IMR-90 (cell line): ENCODE measurements around the gene EBF3. TPM values are rescaled to one million over a fixed set of nuclear protein-coding genes. Genes with fewer than 3 reads are reported as not detected.

Experiments used
- ATAC-seq: fragments of 200-7000 bp; cut with Tn5 transposase; 2 replicates; pipeline ENCODE4 v1.9.1; 2020; ENCODE audit warnings: low read depth, mild to moderate bottlenecking, moderate library complexity
- BruUV-seq: library from RNA; stranded (reverse); fragments of 400-500 nt; replicated peaks from 2 replicates; lab custom pipeline; 2021; lab: Mats Ljungman, UMichigan
- CTCF ChIA-PET: fragments of 300-600 bp; formaldehyde crosslinking; extraction: SDS; loops from one replicate; lab custom pipeline; 2021; ENCODE audit warnings: antibody characterized with exemption; lab: Yijun Ruan, JAX
- POLR2A ChIA-PET: fragments of 300-600 bp; sonication (Branson Sonifier 250); formaldehyde crosslinking; loops from one replicate; lab custom pipeline; 2022; ENCODE audit warnings: antibody characterized with exemption; ENCODE audit not compliant: unreplicated experiment; lab: Charles Lee
- DNase-seq: peaks from one replicate; pipeline ENCODE4 v3.0.0; 2013
- H2AFZ ChIP-seq: replicated peaks from 2 replicates; pipeline ENCODE3; 2013; ENCODE audit warnings: low read length, mild to moderate bottlenecking; ENCODE audit not compliant: poor library complexity
- H2AK5ac ChIP-seq: 2 replicates; pipeline ENCODE4 v1.6.1; 2013; ENCODE audit warnings: low read depth, low read length, inconsistent platforms
- H2AK9ac ChIP-seq: replicated peaks from 2 replicates; pipeline ENCODE3; 2013; ENCODE audit warnings: mild to moderate bottlenecking, low read depth, low read length, moderate library complexity; ENCODE audit not compliant: poor library complexity
- H2BK120ac ChIP-seq: 2 replicates; pipeline ENCODE4 v1.6.1; 2013; ENCODE audit warnings: low read depth, low read length, inconsistent platforms
- H2BK15ac ChIP-seq: 3 replicates; pipeline ENCODE4 v1.6.1; 2013; ENCODE audit warnings: low read depth, low read length, inconsistent platforms
- H2BK20ac ChIP-seq: 2 replicates; pipeline ENCODE4 v1.6.1; 2013; ENCODE audit warnings: low read depth, mild to moderate bottlenecking, inconsistent platforms, low read length, moderate library complexity
- H2BK5ac ChIP-seq: 2 replicates; pipeline ENCODE4 v1.6.1; 2013; ENCODE audit warnings: mild to moderate bottlenecking, low read depth, low read length, inconsistent platforms; ENCODE audit not compliant: poor library complexity, severe bottlenecking
- H3K14ac ChIP-seq: replicated peaks from 2 replicates; pipeline ENCODE4 v1.6.1; 2013; ENCODE audit warnings: low read depth, low read length, inconsistent platforms
- H3K18ac ChIP-seq: 2 replicates; pipeline ENCODE4 v1.6.1; 2013; ENCODE audit warnings: low read depth, low read length, control low read depth
- H3K23ac ChIP-seq: 2 replicates; pipeline ENCODE4 v1.6.1; 2013; ENCODE audit warnings: low read depth, low read length, inconsistent platforms
- H3K27ac ChIP-seq: 2 replicates; pipeline ENCODE4 v1.5.1; 2013; ENCODE audit warnings: mild to moderate bottlenecking, control low read depth, low read length; ENCODE audit not compliant: insufficient read depth
- H3K27me3 ChIP-seq: 2 replicates; pipeline ENCODE4 v1.6.1; 2013; ENCODE audit warnings: low read length; ENCODE audit not compliant: control insufficient read depth, insufficient read depth
- H3K36me3 ChIP-seq: 2 replicates; pipeline ENCODE4 v1.6.1; 2013; ENCODE audit warnings: low read length, mixed read lengths; ENCODE audit not compliant: control insufficient read depth, insufficient read depth
- H3K4ac ChIP-seq: 2 replicates; pipeline ENCODE4 v1.6.1; 2013; ENCODE audit warnings: low read depth, low read length, inconsistent platforms
- H3K4me1 ChIP-seq: 2 replicates; pipeline ENCODE4 v1.6.1; 2013; ENCODE audit warnings: low read length, mixed read lengths; ENCODE audit not compliant: control insufficient read depth, insufficient read depth
- H3K4me2 ChIP-seq: 2 replicates; pipeline ENCODE4 v1.6.1; 2013; ENCODE audit warnings: low read depth, mild to moderate bottlenecking, control low read depth, low read length, moderate library complexity
- H3K4me3 ChIP-seq: 2 replicates; pipeline ENCODE4 v1.5.1; 2013; ENCODE audit warnings: low read depth, mild to moderate bottlenecking, control low read depth, low read length, moderate library complexity; ENCODE audit not compliant: insufficient read depth
- H3K56ac ChIP-seq: 2 replicates; pipeline ENCODE4 v1.6.1; 2013; ENCODE audit warnings: low read length, inconsistent platforms; ENCODE audit not compliant: insufficient read depth; ENCODE audit errors: extremely low read depth
- H3K79me1 ChIP-seq, 2 experiments: 2 replicates each; pipeline ENCODE4 v1.6.1; 2013; ENCODE audit warnings: low read length in 2 of 2, inconsistent platforms in 1 of 2, low read depth in 1 of 2
- H3K9ac ChIP-seq: 2 replicates; pipeline ENCODE4 v1.6.1; 2013; ENCODE audit warnings: low read depth, low read length, control low read depth
- H3K9me1 ChIP-seq: 2 replicates; pipeline ENCODE4 v1.6.1; 2013; ENCODE audit warnings: low read length, inconsistent platforms; ENCODE audit not compliant: insufficient read depth
- H3K9me3 ChIP-seq: 2 replicates; pipeline ENCODE4 v1.6.1; 2013; ENCODE audit warnings: low read length; ENCODE audit not compliant: control insufficient read depth, insufficient read depth
- H4K20me1 ChIP-seq: 2 replicates; pipeline ENCODE4 v1.6.1; 2013; ENCODE audit warnings: low read length, inconsistent platforms; ENCODE audit not compliant: insufficient read depth
- H4K5ac ChIP-seq: 2 replicates; pipeline ENCODE4 v1.6.1; 2013; ENCODE audit warnings: mild to moderate bottlenecking, low read depth, low read length, control low read depth
- H4K8ac ChIP-seq, 2 experiments: 2 replicates each; pipeline ENCODE4 v1.6.1; 2013; ENCODE audit warnings: low read depth in 2 of 2, low read length in 2 of 2, control low read depth in 1 of 2, inconsistent platforms in 1 of 2
- H4K91ac ChIP-seq: 2 replicates; pipeline ENCODE4 v1.6.1; 2013; ENCODE audit warnings: low read depth, low read length, inconsistent platforms; ENCODE audit not compliant: insufficient read depth
- BHLHE40 ChIP-seq: fragments of 150-350 bp; IDR thresholded peaks from 2 replicates; pipeline ENCODE4 v1.6.1; 2016; ENCODE audit warnings: mild to moderate bottlenecking, low read depth, low read length
- CHD1 ChIP-seq: IDR thresholded peaks from 2 replicates; pipeline ENCODE4 v1.6.1; 2012; ENCODE audit warnings: low read depth, low read length, improper control_type of control experiment
- CTCF ChIP-seq: conservative IDR thresholded peaks from 2 replicates; pipeline ENCODE4 v1.5.1; 2012; ENCODE audit warnings: mild to moderate bottlenecking, low read depth, low read length, improper control_type of control experiment
- ELK1 ChIP-seq: fragments of 150-350 bp; IDR thresholded peaks from 2 replicates; pipeline ENCODE4 v1.6.1; 2016; ENCODE audit warnings: low read depth, mild to moderate bottlenecking, low read length, moderate library complexity, borderline replicate concordance
- FOS ChIP-seq: fragments of 150-350 bp; IDR thresholded peaks from 2 replicates; pipeline ENCODE4 v1.6.1; 2016; ENCODE audit warnings: low read depth, low read length
- MAZ ChIP-seq: IDR thresholded peaks from 2 replicates; pipeline ENCODE4 v1.6.1; 2012; ENCODE audit warnings: low read depth, mild to moderate bottlenecking, low read length, improper control_type of control experiment, moderate library complexity, borderline replicate concordance
- MXI1 ChIP-seq: IDR thresholded peaks from 2 replicates; pipeline ENCODE4 v1.6.1; 2012; ENCODE audit warnings: low read depth, mild to moderate bottlenecking, low read length, moderate library complexity, borderline replicate concordance
- POLR2A ChIP-seq: IDR thresholded peaks from 2 replicates; pipeline ENCODE4 v1.6.1; 2012; ENCODE audit warnings: mild to moderate bottlenecking, low read depth, low read length
- RFX5 ChIP-seq: IDR thresholded peaks from 2 replicates; pipeline ENCODE4 v1.8.0; 2012; ENCODE audit warnings: low read depth, mild to moderate bottlenecking, low read length, moderate library complexity
- SMC3 ChIP-seq: fragments of 150-350 bp; IDR thresholded peaks from 2 replicates; pipeline ENCODE4 v1.6.1; 2016; ENCODE audit warnings: low read depth, mild to moderate bottlenecking, antibody characterized with exemption, low read length, moderate library complexity
- WGBS, 2 experiments: methylation state at CpG; one replicate each; pipeline versions ENCODE4 v1.1.5 to v1.1.7; 2013; ENCODE audit warnings: missing lambda C conversion rate in 2 of 2; ENCODE audit not compliant: insufficient read length in 1 of 2; ENCODE audit errors: extremely low coverage in 2 of 2; 5-methylcytosine and 5-hydroxymethylcytosine counted together
- dilution Hi-C: fragments of 300-500 bp; cut with HindIII; formaldehyde crosslinking; loops from one replicate; pipeline ENCODE4 v1.14.3; 2018; ENCODE audit warnings: low sequenced_read_pairs; ENCODE audit not compliant: unreplicated experiment
- in situ Hi-C: fragments of 300-500 bp; cut with MboI; formaldehyde crosslinking; loops from 3 replicates; pipeline ENCODE4 v1.14.3; 2019; ENCODE audit warnings: low sequenced_read_pairs, inconsistent platforms, mixed read lengths
- intact Hi-C: fragments of 100-400 bp; cut with micrococcal nuclease; formaldehyde crosslinking; loops from 2 replicates; pipeline ENCODE4 v1.10.0; 2022
- polyA plus RNA-seq, 3 experiments: library from polyadenylated mRNA; depleted of rRNA; stranded (reverse); fragments of >200 nt; gene quantifications; 2 replicates each; pipeline ENCODE4 v1.2.3, GENCODE V29; 2012; ENCODE audit warnings: low replicate concordance in 1 of 3
- total RNA-seq: library from RNA; depleted of rRNA; stranded (reverse); fragments of >200 nt; gene quantifications from 2 replicates; pipeline ENCODE4 v1.2.3, GENCODE V29; 2012

EBF3 gene
- total and polyA plus RNA-seq, 2 of the 4 experiments (the other 2 are of a cell fraction) = 0.36 to 0.70 TPM

DNA sequence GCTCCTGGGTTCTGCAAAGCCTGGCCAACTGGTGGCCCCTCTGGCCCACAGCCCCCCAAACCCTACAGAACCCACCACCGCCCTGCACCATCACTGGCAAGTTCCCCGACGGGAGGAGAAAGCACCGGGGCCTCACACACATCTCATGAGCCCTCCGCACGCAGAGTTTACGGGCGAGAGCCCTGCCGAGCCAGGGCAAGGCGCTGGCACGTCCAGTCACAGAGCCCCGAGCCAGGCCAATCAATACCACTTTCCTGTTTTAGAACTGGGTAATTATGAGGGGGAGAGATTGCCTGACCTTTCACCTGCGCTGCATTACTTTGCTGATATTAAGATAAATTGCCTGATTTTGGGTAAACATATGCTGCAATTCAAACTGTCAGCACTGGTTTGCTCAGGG, 113.3 kb downstream of the EBF3 start:
- H3K14ac ChIP-seq = no peak overlapping the region
- dilution Hi-C loops = no loop called here
- no peak overlapping the region for H3K4ac ChIP-seq
- H3K27me3 ChIP-seq = no peaks in the 10 kb centered on the region
- ChIA-PET CTCF (no interaction called here), POLR2A (no interaction called here)
- intact Hi-C loops = no loop called here
- no peak overlapping the region for H3K27ac ChIP-seq
- no peak overlapping the region for H4K91ac ChIP-seq
- H3K23ac ChIP-seq = no peak overlapping the region
- BruUV-seq = no TSS peak
- no peak overlapping the region for H3K18ac ChIP-seq
- ATAC-seq (no peak), DNase-seq (no peak)
- H3K36me3 ChIP-seq = peaks cover 1% of the 10 kb centered on the region; the same call in 1 of the 2 replicates
- no peak overlapping the region for H2BK15ac ChIP-seq
- no peak overlapping the region for H4K8ac ChIP-seq
- no peak overlapping the region for H2AFZ ChIP-seq
- peaks cover 3% of the 10 kb centered on the region for H3K9me3 ChIP-seq
- H3K56ac ChIP-seq = no peak overlapping the region
- H2BK120ac ChIP-seq = no peak overlapping the region
- no peaks in the 10 kb centered on the region for H4K20me1 ChIP-seq
- no peak overlapping the region for H3K4me3 ChIP-seq
- no peak overlapping the region for H2AK5ac ChIP-seq
- H3K4me1 ChIP-seq = no peaks in the 10 kb centered on the region
- no peak overlapping the region for H2BK5ac ChIP-seq
- no peaks in the 10 kb centered on the region for H3K79me1 ChIP-seq
- no peak overlapping the region for H2BK20ac ChIP-seq
- no CpG with 5 or more reads among the region's 13 CpGs for WGBS, 2 experiments
- TF ChIP-seq CTCF (no peak), ELK1 (no peak), SMC3 (no peak), CHD1 (no peak), BHLHE40 (no peak), FOS (no peak), MAZ (no peak), POLR2A (no peak), MXI1 (no peak), RFX5 (no peak)
- no peak overlapping the region for H3K4me2 ChIP-seq
- in situ Hi-C loops = no loop called here
- no peaks in the 10 kb centered on the region for H3K9me1 ChIP-seq
- no peak overlapping the region for H4K5ac ChIP-seq
- no peak overlapping the region for H2AK9ac ChIP-seq
- no peak overlapping the region for H3K9ac ChIP-seq
